ENCODE data around the gene TOMM7.

Gene TOMM7

DNA sequence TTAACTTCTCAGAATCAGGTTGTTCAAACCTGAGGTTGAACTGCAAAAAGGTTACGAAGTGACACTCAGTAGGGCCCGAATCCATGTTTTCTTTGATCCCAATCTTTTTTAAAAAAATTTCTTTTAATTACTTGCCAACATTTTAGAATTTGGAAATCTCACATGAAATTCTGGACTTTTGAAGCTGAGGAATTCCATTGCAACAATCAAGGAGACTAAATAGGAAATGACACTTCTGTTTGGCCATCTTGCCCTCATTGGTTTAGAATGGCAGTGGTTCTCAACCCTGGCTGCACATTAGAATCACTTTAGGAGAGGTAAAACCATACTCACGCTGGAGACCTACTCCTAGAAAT is 471 bp upstream of the TOMM7 start:
- peaks cover 8% of the 10 kb centered on the region; the same call in 1 of the 2 replicates for H4K20me1 ChIP-seq (ENCODE audit: control insufficient read depth, insufficient read depth, low read depth, low read length)
- H3F3A ChIP-seq (ENCODE audit: control insufficient read depth, insufficient read depth) = no peaks in the 10 kb centered on the region
- no peaks in the 10 kb centered on the region for H3K9me3 ChIP-seq (ENCODE audit: control insufficient read depth, insufficient read depth, low read length)
- no peak overlapping the region for H3K27ac ChIP-seq (ENCODE audit: low read depth, low read length)
- peak overlapping the region; percentile 62 for H3K4me2 ChIP-seq (ENCODE audit: low read length)
- peaks cover 38% of the 10 kb centered on the region for H3K4me1 ChIP-seq (ENCODE audit: control insufficient read depth, low read length)
- peak overlapping the region; percentile 80 for H3K4me3 ChIP-seq (ENCODE audit: low read length)
- no peaks in the 10 kb centered on the region for H3K9me2 ChIP-seq (replicated peaks; ENCODE audit: control insufficient read depth, low read length)
- TF ChIP-seq EZH2phosphoT487 (IDR thresholded peaks at IDR 0.05; ENCODE audit: borderline replicate concordance, low read length) = no peak
- TF ChIP-seq, protein P1, sequence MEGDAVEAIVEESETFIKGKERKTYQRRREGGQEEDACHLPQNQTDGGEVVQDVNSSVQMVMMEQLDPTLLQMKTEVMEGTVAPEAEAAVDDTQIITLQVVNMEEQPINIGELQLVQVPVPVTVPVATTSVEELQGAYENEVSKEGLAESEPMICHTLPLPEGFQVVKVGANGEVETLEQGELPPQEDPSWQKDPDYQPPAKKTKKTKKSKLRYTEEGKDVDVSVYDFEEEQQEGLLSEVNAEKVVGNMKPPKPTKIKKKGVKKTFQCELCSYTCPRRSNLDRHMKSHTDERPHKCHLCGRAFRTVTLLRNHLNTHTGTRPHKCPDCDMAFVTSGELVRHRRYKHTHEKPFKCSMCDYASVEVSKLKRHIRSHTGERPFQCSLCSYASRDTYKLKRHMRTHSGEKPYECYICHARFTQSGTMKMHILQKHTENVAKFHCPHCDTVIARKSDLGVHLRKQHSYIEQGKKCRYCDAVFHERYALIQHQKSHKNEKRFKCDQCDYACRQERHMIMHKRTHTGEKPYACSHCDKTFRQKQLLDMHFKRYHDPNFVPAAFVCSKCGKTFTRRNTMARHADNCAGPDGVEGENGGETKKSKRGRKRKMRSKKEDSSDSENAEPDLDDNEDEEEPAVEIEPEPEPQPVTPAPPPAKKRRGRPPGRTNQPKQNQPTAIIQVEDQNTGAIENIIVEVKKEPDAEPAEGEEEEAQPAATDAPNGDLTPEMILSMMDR (IDR thresholded peaks at IDR 0.05; ENCODE audit: low read depth, low read length, poor library complexity, severe bottlenecking) = no peak
- peaks cover 23% of the 10 kb centered on the region for H3K36me3 ChIP-seq (ENCODE audit: control insufficient read depth, low read length)
- no peaks in the 10 kb centered on the region for H3K27me3 ChIP-seq (ENCODE audit: control insufficient read depth, low read length)
- peaks cover 41% of the 10 kb centered on the region for H3K79me2 ChIP-seq (ENCODE audit: control insufficient read depth, low read length)

DNA sequence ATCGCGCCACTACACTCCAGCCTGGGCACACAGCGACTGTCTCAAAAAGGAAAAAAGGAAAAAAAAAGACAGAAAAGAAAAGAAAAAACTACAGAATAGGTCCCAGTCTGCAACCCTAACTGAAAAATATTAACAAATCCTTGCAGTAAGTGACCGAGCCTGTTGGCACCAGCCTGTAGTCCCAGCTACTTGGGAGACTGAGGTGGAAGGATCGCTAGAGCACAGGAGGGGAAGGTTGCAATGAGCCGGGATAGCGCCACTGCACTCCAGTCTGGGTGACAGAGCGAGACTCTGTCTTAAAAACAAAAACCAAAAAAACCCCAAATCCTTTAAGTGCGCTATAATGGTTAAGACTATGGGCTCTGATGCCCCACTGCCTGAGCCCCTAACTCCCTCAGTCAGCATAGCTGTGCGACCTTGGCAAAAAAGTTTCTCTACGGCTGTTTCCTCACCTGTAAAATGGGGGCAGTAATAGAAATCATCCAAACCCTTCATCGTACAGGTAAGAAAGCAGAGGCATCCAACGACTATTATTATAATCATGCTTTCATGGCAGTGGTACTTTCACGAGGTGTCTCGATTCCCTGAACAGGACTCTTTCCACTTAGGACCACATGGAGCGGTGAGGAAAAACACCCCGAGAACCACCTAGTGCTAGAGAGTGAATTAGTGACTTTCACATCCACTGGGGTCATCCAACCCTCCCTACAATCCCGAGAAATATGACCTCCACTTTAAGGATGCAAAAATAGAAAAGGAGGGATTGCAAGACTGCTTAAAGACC is 755 bp downstream of the TOMM7 start:
- H3K4me3 ChIP-seq (ENCODE audit: low read length) = peak overlapping the region; percentile 80

DNA sequence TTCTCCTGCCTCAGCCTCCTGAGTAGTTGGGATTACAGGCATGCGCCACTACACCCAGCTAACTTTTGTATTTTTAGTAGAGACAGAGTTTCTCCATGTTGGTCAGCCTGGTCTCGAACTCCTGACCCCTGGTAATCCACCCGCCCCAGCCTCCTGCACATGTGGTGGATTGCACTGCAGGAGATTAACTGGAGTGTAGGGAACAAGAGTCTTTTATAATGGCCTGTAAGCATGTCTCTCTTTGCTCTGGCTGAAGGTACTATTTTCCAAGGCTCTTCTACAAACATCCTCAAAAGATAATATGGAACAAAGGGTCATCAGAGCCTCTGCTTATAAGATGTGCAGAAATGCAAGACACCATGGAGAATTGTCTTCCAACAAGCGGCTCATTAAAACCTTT is 3.2 kb downstream of the TOMM7 start:
- no peaks in the 10 kb centered on the region for H3F3A ChIP-seq (ENCODE audit: control insufficient read depth, insufficient read depth)
- H3K4me3 ChIP-seq (ENCODE audit: low read length) = no peak overlapping the region
- no peaks in the 10 kb centered on the region for H3K27me3 ChIP-seq (ENCODE audit: control insufficient read depth, low read length)
- H3K9me3 ChIP-seq (ENCODE audit: control insufficient read depth, insufficient read depth, low read length) = no peaks in the 10 kb centered on the region
- no peak for TF ChIP-seq EZH2phosphoT487 (IDR thresholded peaks at IDR 0.05; ENCODE audit: borderline replicate concordance, low read length)
- TF ChIP-seq, protein P1 (IDR thresholded peaks at IDR 0.05; ENCODE audit: low read depth, low read length, poor library complexity, severe bottlenecking) = no peak
- peaks cover 60% of the 10 kb centered on the region for H3K79me2 ChIP-seq (ENCODE audit: control insufficient read depth, low read length)
- no peaks in the 10 kb centered on the region for H3K9me2 ChIP-seq (replicated peaks; ENCODE audit: control insufficient read depth, low read length)
- H4K20me1 ChIP-seq (ENCODE audit: control insufficient read depth, insufficient read depth, low read depth, low read length) = peaks cover 8% of the 10 kb centered on the region; the same call in 1 of the 2 replicates
- no peak overlapping the region for H3K27ac ChIP-seq (ENCODE audit: low read depth, low read length)
- H3K4me1 ChIP-seq (ENCODE audit: control insufficient read depth, low read length) = peaks cover 32% of the 10 kb centered on the region
- H3K4me2 ChIP-seq (ENCODE audit: low read length) = peak overlapping the region; percentile 62; the same call in 1 of the 2 replicates
- peaks cover 58% of the 10 kb centered on the region for H3K36me3 ChIP-seq (ENCODE audit: control insufficient read depth, low read length)

More for the DNA sequence above, 755 bp downstream of the TOMM7 start:
- H3K9me3 ChIP-seq (ENCODE audit: control insufficient read depth, insufficient read depth, low read length) = no peaks in the 10 kb centered on the region
- H3K9me2 ChIP-seq (replicated peaks; ENCODE audit: control insufficient read depth, low read length) = no peaks in the 10 kb centered on the region
- H3K4me2 ChIP-seq (ENCODE audit: low read length) = peak overlapping the region; percentile 62
- no peaks in the 10 kb centered on the region for H3F3A ChIP-seq (ENCODE audit: control insufficient read depth, insufficient read depth)
- peaks cover 8% of the 10 kb centered on the region; the same call in 1 of the 2 replicates for H4K20me1 ChIP-seq (ENCODE audit: control insufficient read depth, insufficient read depth, low read depth, low read length)
- peaks cover 46% of the 10 kb centered on the region for H3K79me2 ChIP-seq (ENCODE audit: control insufficient read depth, low read length)
- H3K36me3 ChIP-seq (ENCODE audit: control insufficient read depth, low read length) = peaks cover 35% of the 10 kb centered on the region
- peak overlapping the region; percentile 14; the same call in 1 of the 2 replicates for H3K27ac ChIP-seq (ENCODE audit: low read depth, low read length)
- H3K27me3 ChIP-seq (ENCODE audit: control insufficient read depth, low read length) = no peaks in the 10 kb centered on the region
- peaks cover 32% of the 10 kb centered on the region for H3K4me1 ChIP-seq (ENCODE audit: control insufficient read depth, low read length)
- TF ChIP-seq EZH2phosphoT487 (IDR thresholded peaks at IDR 0.05; ENCODE audit: borderline replicate concordance, low read length) = no peak

Data from DOHH2 (cell line).